Activated B cell treated with CpG ODN at 0.5 μM for 24 hours (primary cell): Measurements from ENCODE around the gene KIF22. TPM values are rescaled to one million over a fixed set of nuclear protein-coding genes. Genes with fewer than 3 reads are reported as not detected.

ENCODE experiments used
- ATAC-seq: fragments of 200-7000 bp; cut with Tn5 transposase; one replicate; pipeline ENCODE4 v1.10.0; 2021; ENCODE audit warnings: low read depth, mild to moderate bottlenecking, moderate library complexity
- CTCF ChIA-PET: fragments of 350-600 bp; sonication (Branson Sonifier 250); formaldehyde crosslinking; loops from one replicate; lab custom pipeline; 2021; ENCODE audit warnings: antibody characterized with exemption; lab: Charles Lee
- POLR2A ChIA-PET: fragments of 350-600 bp; sonication (Branson Sonifier 250); formaldehyde crosslinking; loops from one replicate; lab custom pipeline; 2021; ENCODE audit warnings: antibody characterized with exemption; lab: Charles Lee
- DNase-seq: peaks from one replicate; pipeline ENCODE4 v3.0.0; 2022
- H3K27ac Mint-ChIP-seq: one replicate; pipeline ENCODE4 v1.8.0; 2020; ENCODE audit warnings: mixed read lengths
- H3K27me3 Mint-ChIP-seq: one replicate; pipeline ENCODE4 v1.8.0; 2021; ENCODE audit warnings: mixed read lengths
- H3K36me3 Mint-ChIP-seq: one replicate; pipeline ENCODE4 v1.8.0; 2021; ENCODE audit warnings: low read depth, mixed read lengths
- H3K4me1 Mint-ChIP-seq: one replicate; pipeline ENCODE4 v1.8.0; 2021; ENCODE audit warnings: mixed read lengths
- H3K4me3 Mint-ChIP-seq: one replicate; pipeline ENCODE4 v1.8.0; 2020; ENCODE audit warnings: mild to moderate bottlenecking, mixed read lengths
- H3K9me3 Mint-ChIP-seq: one replicate; pipeline ENCODE4 v1.8.0; 2020; ENCODE audit warnings: mixed read lengths
- CTCF ChIP-seq: fragments of 200-600 bp; IDR thresholded peaks from one replicate; pipeline ENCODE4 v1.8.0; 2022; ENCODE audit warnings: antibody characterized with exemption, mild to moderate bottlenecking
- intact Hi-C: fragments of 100-400 bp; cut with micrococcal nuclease; formaldehyde crosslinking; loops from one replicate; pipeline ENCODE4 v1.15.1; 2024
- total RNA-seq: library from RNA; stranded (reverse); gene quantifications from 2 replicates; pipeline ENCODE4 v1.2.3, GENCODE V29; 2022

KIF22 gene
- total RNA-seq, 1 donor from 2014 or later, result 40.1 TPM

GRCh38 chr16:29842732-29843346 is 52.3 kb downstream of the KIF22 start:
- Mint-ChIP-seq H3K4me1 (no peaks in the 10 kb centered on the region), H3K4me3 (no peak overlapping the region), H3K27me3 (no peaks in the 10 kb centered on the region), H3K27ac (no peak overlapping the region), H3K36me3 (peaks cover 81% of the 10 kb centered on the region), H3K9me3 (no peaks in the 10 kb centered on the region)
- ChIA-PET CTCF (no interaction called here), POLR2A (no interaction called here)
- DNase-seq, result no peak
- no peak for TF ChIP-seq CTCF
- ATAC-seq, result no peak
- intact Hi-C loops, result no loop called here

- CTCF ChIA-PET, result interaction anchor here (1.0 kb wide), 1 partner anchor 23 kb away, joined by 3 read pairs; the partner anchor contains the start of gene MVP
- Mint-ChIP-seq H3K4me1 (no peaks in the 10 kb centered on the region), H3K27me3 (no peaks in the 10 kb centered on the region), H3K4me3 (no peak overlapping the region), H3K27ac (no peak overlapping the region), H3K9me3 (no peaks in the 10 kb centered on the region), H3K36me3 (peaks cover 74% of the 10 kb centered on the region)
- no peak for TF ChIP-seq CTCF
- intact Hi-C loops, result no loop called here
- no peak for DNase-seq
- ATAC-seq, result no peak
- POLR2A ChIA-PET, result no interaction called here
Observed at GRCh38 chr16:29843931-29844330, 53.4 kb downstream of the KIF22 start.

GRCh38 chr16:29844575-29845331 is 54.2 kb downstream of the KIF22 start:
- intact Hi-C loops, result no loop called here
- ChIA-PET CTCF (interaction anchor here (1.0 to 1.1 kb wide), 2 partner anchors 24 to 37 kb away, joined by 3 read pairs; partner anchors contain the start of gene MVP), POLR2A (no interaction called here)
- Mint-ChIP-seq H3K27ac (no peak overlapping the region), H3K36me3 (peaks cover 66% of the 10 kb centered on the region), H3K9me3 (no peaks in the 10 kb centered on the region), H3K4me3 (no peak overlapping the region), H3K27me3 (no peaks in the 10 kb centered on the region), H3K4me1 (no peaks in the 10 kb centered on the region)
- TF ChIP-seq CTCF, result no peak
- DNase-seq, result no peak
- ATAC-seq, result no peak

- ChIA-PET CTCF (interaction anchor here (0.6 to 1.1 kb wide), 2 partner anchors 38 to 178 kb away, joined by 3 read pairs; partner anchors contain the start of gene C16orf92), POLR2A (no interaction called here)
- no peak for TF ChIP-seq CTCF
- peaks cover 57% of the 10 kb centered on the region for H3K36me3 Mint-ChIP-seq
- intact Hi-C loops, result no loop called here
- ATAC-seq (no peak), DNase-seq (no peak)
- no peak overlapping the region for H3K4me3 Mint-ChIP-seq
- no peak overlapping the region for H3K27ac Mint-ChIP-seq
- no peaks in the 10 kb centered on the region for H3K27me3 Mint-ChIP-seq
- H3K9me3 Mint-ChIP-seq, result no peaks in the 10 kb centered on the region
- no peaks in the 10 kb centered on the region for H3K4me1 Mint-ChIP-seq
Observed at GRCh38 chr16:29845656-29846055, 55.1 kb downstream of the KIF22 start.
